Neural cell (in vitro differentiated cells): ENCODE results near the gene CNTNAP2. TPM values are rescaled to one million over a fixed set of nuclear protein-coding genes. Genes with fewer than 3 reads are reported as not detected.

Experiments used
- H2AFZ ChIP-seq: fragments of 200-600, 300-800 bp; sonication (generic), shearing (Covaris generic); 2 replicates; pipeline ENCODE4 v1.6.0; 2014; ENCODE audit warnings: low read depth, mild to moderate bottlenecking, antibody characterized with exemption, low read length, moderate library complexity
- H3F3A ChIP-seq: fragments of 200-600 bp; shearing (Covaris generic); 2 replicates; pipeline ENCODE4 v1.6.1; 2016; ENCODE audit warnings: mild to moderate bottlenecking, moderate library complexity, mixed read lengths, antibody characterized with exemption, low read length; ENCODE audit not compliant: insufficient read depth, poor library complexity, severe bottlenecking
- H3K27ac ChIP-seq: fragments of 200-600, 300-800 bp; sonication (generic), shearing (Covaris generic); 2 replicates; pipeline ENCODE4 v1.5.1; 2014; ENCODE audit warnings: mild to moderate bottlenecking, low read length, moderate library complexity
- H3K27me3 ChIP-seq: fragments of 300-800, 200-600 bp; sonication (generic), shearing (Covaris generic); 2 replicates; pipeline ENCODE4 v1.6.0; 2014; ENCODE audit warnings: mild to moderate bottlenecking, low read depth, low read length, moderate library complexity; ENCODE audit not compliant: insufficient read depth
- H3K36me3 ChIP-seq: fragments of 300-800, 200-600 bp; sonication (generic), shearing (Covaris generic); 2 replicates; pipeline ENCODE4 v1.5.1; 2014; ENCODE audit warnings: mild to moderate bottlenecking, antibody characterized with exemption, low read length, moderate library complexity; ENCODE audit not compliant: insufficient read depth
- H3K4me2 ChIP-seq: fragments of 300-800, 200-600 bp; sonication (generic), shearing (Covaris generic); 2 replicates; pipeline ENCODE4 v1.6.0; 2014; ENCODE audit warnings: mild to moderate bottlenecking, low read length
- H3K4me3 ChIP-seq: fragments of 300-800, 200-600 bp; sonication (generic), shearing (Covaris generic); 2 replicates; pipeline ENCODE4 v1.5.1; 2014; ENCODE audit warnings: mild to moderate bottlenecking, low read length, moderate library complexity
- H3K79me2 ChIP-seq: fragments of 200-600 bp; shearing (Covaris generic); replicated peaks from 2 replicates; pipeline ENCODE4 v1.6.0; 2014; ENCODE audit warnings: mild to moderate bottlenecking, low read length, moderate library complexity; ENCODE audit not compliant: insufficient read depth
- H3K9ac ChIP-seq: fragments of 300-800, 200-600 bp; sonication (generic), shearing (Covaris generic); 2 replicates; pipeline ENCODE4 v1.6.1; 2016; ENCODE audit warnings: mild to moderate bottlenecking, low read length, mixed read lengths
- H3K9me2 ChIP-seq: fragments of 200-600 bp; shearing (Covaris generic); 2 replicates; pipeline ENCODE4 v1.6.1; 2016; ENCODE audit warnings: mild to moderate bottlenecking, low read length, mixed read lengths; ENCODE audit not compliant: insufficient read depth
- H3K9me3 ChIP-seq: fragments of 200-600, 300-800 bp; sonication (generic), shearing (Covaris generic); 2 replicates; pipeline ENCODE4 v1.6.1; 2016; ENCODE audit warnings: mild to moderate bottlenecking, mixed run types, low read length, moderate library complexity, mixed read lengths
- H4K20me1 ChIP-seq: fragments of 200-600 bp; shearing (Covaris generic); 2 replicates; pipeline ENCODE4 v1.6.1; 2016; ENCODE audit warnings: mild to moderate bottlenecking, mixed run types; ENCODE audit not compliant: insufficient read depth
- EP300 ChIP-seq: fragments of 450-650 bp; conservative IDR thresholded peaks from 2 replicates; pipeline ENCODE4 v1.6.1; 2014; ENCODE audit warnings: antibody characterized with exemption, mild to moderate bottlenecking, moderate library complexity; ENCODE audit not compliant: poor library complexity, severe bottlenecking
- EZH2 ChIP-seq: fragments of 200-600, 300-800 bp; shearing (Covaris generic), sonication (generic); IDR thresholded peaks from 2 replicates; pipeline ENCODE4 v1.6.1; 2014; ENCODE audit warnings: antibody characterized with exemption, low read length, borderline replicate concordance, mild to moderate bottlenecking; ENCODE audit not compliant: insufficient read depth, poor library complexity, severe bottlenecking
- MXI1 ChIP-seq: fragments of 450-650 bp; conservative IDR thresholded peaks from 2 replicates; pipeline ENCODE4 v1.6.1; 2014; ENCODE audit warnings: antibody characterized with exemption, mild to moderate bottlenecking; ENCODE audit not compliant: poor library complexity, severe bottlenecking
- POLR2AphosphoS5 ChIP-seq: IDR thresholded peaks from 2 replicates; pipeline ENCODE4 v1.6.1; 2012
- RAD21 ChIP-seq: fragments of 450-650 bp; conservative IDR thresholded peaks from 2 replicates; pipeline ENCODE4 v1.6.1; 2014; ENCODE audit warnings: antibody characterized with exemption, mild to moderate bottlenecking, moderate library complexity
- SMC3 ChIP-seq: fragments of 450-650 bp; conservative IDR thresholded peaks from 2 replicates; pipeline ENCODE4 v1.6.1; 2014; ENCODE audit warnings: antibody characterized with exemption, mild to moderate bottlenecking, moderate library complexity; ENCODE audit not compliant: poor library complexity
- TAF1 ChIP-seq: IDR thresholded peaks from 2 replicates; pipeline ENCODE4 v1.6.1; 2012; ENCODE audit warnings: low read depth
- polyA plus RNA-seq: library from polyadenylated mRNA; depleted of rRNA; stranded (reverse); fragments of >200 nt; gene quantifications from 2 replicates; pipeline ENCODE4 v1.2.3, GENCODE V29; 2014
- TF ChIP-seq, protein P1 (sequence below): fragments of 450-650 bp; IDR thresholded peaks from 2 replicates; pipeline ENCODE4 v1.5.1; 2014; ENCODE audit warnings: antibody characterized with exemption, mild to moderate bottlenecking, moderate library complexity; ENCODE audit not compliant: poor library complexity, severe bottlenecking
- TF ChIP-seq, protein P2 (sequence below): IDR thresholded peaks from 2 replicates; pipeline ENCODE4 v1.6.1; 2012; ENCODE audit warnings: borderline replicate concordance

CNTNAP2 gene
- polyA plus RNA-seq, 1 donor from 2014 or later: 276 TPM

- Histone ChIP-seq H3K36me3 (no peaks in the 10 kb centered on the region), H3K9me3 (no peaks in the 10 kb centered on the region), H3F3A (no peaks in the 10 kb centered on the region), H3K79me2 (no peaks in the 10 kb centered on the region), H4K20me1 (no peaks in the 10 kb centered on the region), H3K4me2 (no peak overlapping the region), H2AFZ (no peak overlapping the region), H3K9me2 (no peaks in the 10 kb centered on the region), H3K4me3 (no peak overlapping the region), H3K9ac (no peak overlapping the region), H3K27me3 (no peaks in the 10 kb centered on the region), H3K27ac (no peak overlapping the region)
- TF ChIP-seq, protein P1, sequence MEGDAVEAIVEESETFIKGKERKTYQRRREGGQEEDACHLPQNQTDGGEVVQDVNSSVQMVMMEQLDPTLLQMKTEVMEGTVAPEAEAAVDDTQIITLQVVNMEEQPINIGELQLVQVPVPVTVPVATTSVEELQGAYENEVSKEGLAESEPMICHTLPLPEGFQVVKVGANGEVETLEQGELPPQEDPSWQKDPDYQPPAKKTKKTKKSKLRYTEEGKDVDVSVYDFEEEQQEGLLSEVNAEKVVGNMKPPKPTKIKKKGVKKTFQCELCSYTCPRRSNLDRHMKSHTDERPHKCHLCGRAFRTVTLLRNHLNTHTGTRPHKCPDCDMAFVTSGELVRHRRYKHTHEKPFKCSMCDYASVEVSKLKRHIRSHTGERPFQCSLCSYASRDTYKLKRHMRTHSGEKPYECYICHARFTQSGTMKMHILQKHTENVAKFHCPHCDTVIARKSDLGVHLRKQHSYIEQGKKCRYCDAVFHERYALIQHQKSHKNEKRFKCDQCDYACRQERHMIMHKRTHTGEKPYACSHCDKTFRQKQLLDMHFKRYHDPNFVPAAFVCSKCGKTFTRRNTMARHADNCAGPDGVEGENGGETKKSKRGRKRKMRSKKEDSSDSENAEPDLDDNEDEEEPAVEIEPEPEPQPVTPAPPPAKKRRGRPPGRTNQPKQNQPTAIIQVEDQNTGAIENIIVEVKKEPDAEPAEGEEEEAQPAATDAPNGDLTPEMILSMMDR: no peak
- TF ChIP-seq RAD21 (no peak), MXI1 (no peak), EP300 (no peak), SMC3 (no peak), POLR2AphosphoS5 (no peak), EZH2 (no peak), TAF1 (no peak)
- TF ChIP-seq, protein P2, sequence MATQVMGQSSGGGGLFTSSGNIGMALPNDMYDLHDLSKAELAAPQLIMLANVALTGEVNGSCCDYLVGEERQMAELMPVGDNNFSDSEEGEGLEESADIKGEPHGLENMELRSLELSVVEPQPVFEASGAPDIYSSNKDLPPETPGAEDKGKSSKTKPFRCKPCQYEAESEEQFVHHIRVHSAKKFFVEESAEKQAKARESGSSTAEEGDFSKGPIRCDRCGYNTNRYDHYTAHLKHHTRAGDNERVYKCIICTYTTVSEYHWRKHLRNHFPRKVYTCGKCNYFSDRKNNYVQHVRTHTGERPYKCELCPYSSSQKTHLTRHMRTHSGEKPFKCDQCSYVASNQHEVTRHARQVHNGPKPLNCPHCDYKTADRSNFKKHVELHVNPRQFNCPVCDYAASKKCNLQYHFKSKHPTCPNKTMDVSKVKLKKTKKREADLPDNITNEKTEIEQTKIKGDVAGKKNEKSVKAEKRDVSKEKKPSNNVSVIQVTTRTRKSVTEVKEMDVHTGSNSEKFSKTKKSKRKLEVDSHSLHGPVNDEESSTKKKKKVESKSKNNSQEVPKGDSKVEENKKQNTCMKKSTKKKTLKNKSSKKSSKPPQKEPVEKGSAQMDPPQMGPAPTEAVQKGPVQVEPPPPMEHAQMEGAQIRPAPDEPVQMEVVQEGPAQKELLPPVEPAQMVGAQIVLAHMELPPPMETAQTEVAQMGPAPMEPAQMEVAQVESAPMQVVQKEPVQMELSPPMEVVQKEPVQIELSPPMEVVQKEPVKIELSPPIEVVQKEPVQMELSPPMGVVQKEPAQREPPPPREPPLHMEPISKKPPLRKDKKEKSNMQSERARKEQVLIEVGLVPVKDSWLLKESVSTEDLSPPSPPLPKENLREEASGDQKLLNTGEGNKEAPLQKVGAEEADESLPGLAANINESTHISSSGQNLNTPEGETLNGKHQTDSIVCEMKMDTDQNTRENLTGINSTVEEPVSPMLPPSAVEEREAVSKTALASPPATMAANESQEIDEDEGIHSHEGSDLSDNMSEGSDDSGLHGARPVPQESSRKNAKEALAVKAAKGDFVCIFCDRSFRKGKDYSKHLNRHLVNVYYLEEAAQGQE: no peak
These were observed 1424.1 kb downstream of the CNTNAP2 start for GRCh38 chr7:147540743-147541142.

DNA sequence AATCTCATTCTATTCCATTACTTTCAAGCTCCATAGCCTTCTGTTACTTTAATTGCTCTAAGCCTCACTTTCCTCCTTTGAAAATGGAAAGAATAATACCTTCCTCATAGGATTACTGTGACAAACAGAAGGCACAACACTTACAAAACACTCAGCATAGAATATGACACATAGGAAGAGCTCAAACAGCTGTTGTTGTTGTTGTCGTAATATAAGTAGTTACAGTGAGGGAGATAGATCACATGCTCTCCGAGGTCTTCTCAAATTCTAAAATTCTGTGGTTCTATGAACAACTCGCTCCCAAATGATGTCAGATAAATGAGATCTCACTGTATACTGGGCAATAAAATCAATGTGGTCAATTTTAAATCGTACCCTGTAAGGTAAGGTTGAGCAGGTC is 1424.7 kb downstream of the CNTNAP2 start:
- no peak for TF ChIP-seq POLR2AphosphoS5
- TF ChIP-seq TAF1: no peak
- no peak for TF ChIP-seq RAD21
- no peak for TF ChIP-seq EZH2
- TF ChIP-seq EP300: no peak
- TF ChIP-seq SMC3: no peak
- TF ChIP-seq, protein P2: no peak
- no peak for TF ChIP-seq MXI1
- TF ChIP-seq, protein P1: no peak
- Histone ChIP-seq H4K20me1 (no peaks in the 10 kb centered on the region), H3K4me2 (no peak overlapping the region), H3K79me2 (no peaks in the 10 kb centered on the region), H2AFZ (no peak overlapping the region), H3F3A (no peaks in the 10 kb centered on the region), H3K9me2 (no peaks in the 10 kb centered on the region), H3K27me3 (no peaks in the 10 kb centered on the region), H3K27ac (no peak overlapping the region), H3K4me3 (no peak overlapping the region), H3K36me3 (no peaks in the 10 kb centered on the region), H3K9ac (no peak overlapping the region), H3K9me3 (no peaks in the 10 kb centered on the region)
